Measurements from ENCODE around the gene TMEM200A.

GRCh38 chr6:130466052-130466747 lies 100.4 kb downstream of the TMEM200A start:
- TF ChIP-seq EZH2phosphoT487 (IDR thresholded peaks at IDR 0.05; ENCODE audit: insufficient read depth, low read depth) (no peak), EZH2 (IDR thresholded peaks at IDR 0.05; ENCODE audit: insufficient read depth, poor library complexity, severe bottlenecking) (no peak)
